Kidney epithelial cell (primary cell): ENCODE measurements around the gene COMMD4. TPM values are rescaled to one million over a fixed set of nuclear protein-coding genes. Genes with fewer than 3 reads are reported as not detected.
"Not testable (repeated sequence)": the region's sequence is repeated elsewhere in the genome, so short reads cannot be mapped to it uniquely, and the experiment has no call there.

Experiments
- DNase-seq: peaks from one replicate; pipeline ENCODE4 v3.0.0-alpha.2; 2010; ENCODE audit warnings: low read depth
- H3K27me3 ChIP-seq: 2 replicates; pipeline ENCODE4 v1.6.0; 2011; ENCODE audit warnings: low read length; ENCODE audit not compliant: control insufficient read depth, insufficient read depth
- H3K36me3 ChIP-seq: 2 replicates; pipeline ENCODE4 v1.5.1; 2011; ENCODE audit warnings: low read length; ENCODE audit not compliant: control insufficient read depth, insufficient read depth
- H3K4me3 ChIP-seq: 2 replicates; pipeline ENCODE4 v1.5.1; 2011; ENCODE audit warnings: low read depth, mild to moderate bottlenecking, control low read depth, low read length
- total RNA-seq: library from RNA; depleted of rRNA; stranded (reverse); fragments of >200 nt; gene quantifications from 2 replicates; pipeline ENCODE4 v1.2.3, GENCODE V29; 2015
- TF ChIP-seq, protein P1 (sequence below): IDR thresholded peaks from 2 replicates; pipeline ENCODE4 v1.5.1; 2011; ENCODE audit warnings: mild to moderate bottlenecking, moderate library complexity, low read length, control low read depth, inconsistent platforms; ENCODE audit not compliant: insufficient read depth, poor library complexity, severe bottlenecking

COMMD4 gene
- total RNA-seq = 108 and 119 TPM in 2 replicates

DNA sequence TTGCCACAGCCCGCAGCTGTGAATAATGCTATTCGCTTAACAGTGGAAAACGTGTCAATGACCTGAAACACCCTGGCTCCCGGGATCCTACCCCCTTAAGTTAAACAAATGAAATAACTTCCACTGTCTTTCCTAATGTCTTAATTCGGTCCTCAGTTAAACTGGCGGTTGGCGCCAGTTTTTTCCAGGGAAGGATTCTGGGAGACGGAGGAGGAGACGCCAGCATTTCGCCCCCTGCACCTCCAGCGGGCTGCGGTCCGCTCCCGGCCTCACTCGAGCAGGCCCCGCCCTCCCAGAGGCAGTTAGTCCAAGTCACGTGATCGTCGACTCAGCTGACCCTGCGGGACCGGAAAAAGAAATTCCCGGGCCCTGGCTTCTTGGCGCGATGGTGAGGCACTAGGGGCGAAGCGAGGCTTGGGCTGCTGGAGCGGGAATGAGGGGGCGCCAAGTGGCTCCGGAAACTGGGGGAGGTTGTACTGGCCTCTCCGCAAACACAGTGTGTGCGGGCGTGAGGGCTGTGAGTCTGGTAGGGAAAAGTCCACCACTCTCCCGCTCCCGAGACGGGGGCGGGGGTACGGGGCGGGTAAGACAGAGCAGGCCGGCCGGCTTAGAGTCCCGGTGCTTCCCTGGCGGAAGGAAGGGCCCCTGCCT lies at the start of gene COMMD4:
TSS of gene COMMD4 (plus strand) at position 359 of the 651 bp plus-strand sequence. CDS start at position 386, 27 bp downstream.
- TF ChIP-seq, protein P1, sequence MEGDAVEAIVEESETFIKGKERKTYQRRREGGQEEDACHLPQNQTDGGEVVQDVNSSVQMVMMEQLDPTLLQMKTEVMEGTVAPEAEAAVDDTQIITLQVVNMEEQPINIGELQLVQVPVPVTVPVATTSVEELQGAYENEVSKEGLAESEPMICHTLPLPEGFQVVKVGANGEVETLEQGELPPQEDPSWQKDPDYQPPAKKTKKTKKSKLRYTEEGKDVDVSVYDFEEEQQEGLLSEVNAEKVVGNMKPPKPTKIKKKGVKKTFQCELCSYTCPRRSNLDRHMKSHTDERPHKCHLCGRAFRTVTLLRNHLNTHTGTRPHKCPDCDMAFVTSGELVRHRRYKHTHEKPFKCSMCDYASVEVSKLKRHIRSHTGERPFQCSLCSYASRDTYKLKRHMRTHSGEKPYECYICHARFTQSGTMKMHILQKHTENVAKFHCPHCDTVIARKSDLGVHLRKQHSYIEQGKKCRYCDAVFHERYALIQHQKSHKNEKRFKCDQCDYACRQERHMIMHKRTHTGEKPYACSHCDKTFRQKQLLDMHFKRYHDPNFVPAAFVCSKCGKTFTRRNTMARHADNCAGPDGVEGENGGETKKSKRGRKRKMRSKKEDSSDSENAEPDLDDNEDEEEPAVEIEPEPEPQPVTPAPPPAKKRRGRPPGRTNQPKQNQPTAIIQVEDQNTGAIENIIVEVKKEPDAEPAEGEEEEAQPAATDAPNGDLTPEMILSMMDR = no peak
- Histone ChIP-seq H3K27me3 (no peaks in the 10 kb centered on the region), H3K4me3 (peak within 1 kb of the TSS; percentile 73), H3K36me3 (no peaks in the 10 kb centered on the region)
- DNase-seq = peak; percentile 66

- DNase-seq, H3K4me3 ChIP-seq, H3K36me3 ChIP-seq, H3K27me3 ChIP-seq: not testable (repeated sequence)
Observed at GRCh38 chr15:75293660-75294059, 42.2 kb upstream of the COMMD4 start.

GRCh38 chr15:75298541-75299310 lies 37.1 kb upstream of the COMMD4 start:
- H3K36me3 ChIP-seq, H3K27me3 ChIP-seq: not testable (repeated sequence)

GRCh38 chr15:75299311-75299688 lies 36.6 kb upstream of the COMMD4 start:
- H3K4me3 ChIP-seq, H3K27me3 ChIP-seq, H3K36me3 ChIP-seq, DNase-seq: not testable (repeated sequence)
- TF ChIP-seq, protein P1 = peak; percentile 29

More at GRCh38 chr15:75298541-75299310, 37.1 kb upstream of the COMMD4 start:
- H3K4me3 ChIP-seq, DNase-seq: not testable (repeated sequence)

- not testable (repeated sequence) for DNase-seq, H3K27me3 ChIP-seq, H3K4me3 ChIP-seq
Observed at GRCh38 chr15:75300026-75300425, 35.8 kb upstream of the COMMD4 start.

DNA sequence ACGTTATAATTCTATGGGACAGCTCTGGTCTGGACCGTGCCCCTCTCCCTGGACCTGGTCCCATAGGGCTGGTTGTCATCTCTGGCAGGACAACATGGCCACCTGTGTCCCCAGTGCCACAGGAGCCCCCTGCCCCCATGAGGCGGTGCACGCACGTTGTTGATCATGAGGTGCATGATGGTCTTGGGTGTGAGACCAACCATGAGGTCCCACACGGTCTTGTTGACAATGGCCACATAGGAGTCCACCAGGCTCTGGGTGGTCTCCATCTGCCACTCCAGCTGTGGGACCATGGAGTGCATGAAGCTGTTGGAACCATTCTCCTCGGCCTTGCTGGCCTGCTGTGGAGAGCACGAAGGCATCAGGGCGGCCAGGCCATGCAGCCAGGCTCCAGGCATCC lies 33.5 kb upstream of the COMMD4 start:
- Histone ChIP-seq H3K27me3 (peaks cover 10% of the 10 kb centered on the region), H3K4me3 (no peak overlapping the region), H3K36me3 (no peaks in the 10 kb centered on the region)
- no peak for DNase-seq
- TF ChIP-seq, protein P1 = no peak

More at GRCh38 chr15:75300026-75300425, 35.8 kb upstream of the COMMD4 start:
- H3K36me3 ChIP-seq = not testable (repeated sequence)

GRCh38 chr15:75302753-75303152 lies 33.1 kb upstream of the COMMD4 start:
- not testable (repeated sequence) for DNase-seq, H3K36me3 ChIP-seq, H3K27me3 ChIP-seq, H3K4me3 ChIP-seq

DNA sequence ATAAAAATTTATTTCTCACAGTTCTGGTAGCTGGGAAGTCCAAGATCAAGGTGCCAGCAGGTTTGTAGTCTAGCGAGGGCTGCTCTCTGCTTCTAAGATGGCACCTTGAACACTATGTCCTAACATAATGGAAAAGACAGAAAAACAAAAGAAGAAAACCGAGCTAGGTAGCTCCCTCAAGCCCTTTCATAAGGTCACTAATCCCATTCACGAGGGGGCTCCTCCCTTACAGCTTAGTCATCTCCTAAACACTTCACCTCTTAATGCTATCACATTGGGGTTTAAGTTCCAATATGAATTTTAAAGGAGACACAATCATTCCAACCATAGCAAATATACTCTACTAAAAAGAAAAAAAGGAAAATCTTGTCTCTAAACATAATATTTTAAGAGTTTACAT lies 29.7 kb upstream of the COMMD4 start:
- no peak overlapping the region for H3K4me3 ChIP-seq
- no peaks in the 10 kb centered on the region for H3K36me3 ChIP-seq
- no peak for DNase-seq
- H3K27me3 ChIP-seq = peaks cover 10% of the 10 kb centered on the region
- TF ChIP-seq, protein P1 = no peak
